DMS153 treated with DMSO at 0.1 percent for 48 hours (cell line): ENCODE data around the gene OR10R2.

Source experiments
- DNase-seq: peaks from one replicate; lab custom pipeline; 2025; ENCODE audit not compliant: unreplicated experiment; lab: John Stamatoyannopoulos, UW

The OR10R2 gene

GRCh38 chr1:158521666-158522058, 49.6 kb downstream of the OR10R2 start:
- no peak for DNase-seq

GRCh38 chr1:158527190-158527815, 55.3 kb downstream of the OR10R2 start:
- peak; percentile 53 for DNase-seq
